Measurements from ENCODE around the gene KIF24.
A peak's percentile ranks its signal among the peaks of the same experiment; 100 is the strongest.
"Not testable (repeated sequence)": the region's sequence is repeated elsewhere in the genome, so short reads cannot be mapped to it uniquely, and the experiment has no call there.

The KIF24 gene

GRCh38 chr9:34365282-34365681 is 36.2 kb upstream of the KIF24 start:
- no peak for DNase-seq (ENCODE audit: low spot score)

GRCh38 chr9:34363619-34364351 is 34.7 kb upstream of the KIF24 start:
- DNase-seq (ENCODE audit: low spot score), result no peak

- DNase-seq (ENCODE audit: low spot score), result no peak
Observed at GRCh38 chr9:34362614-34363214, 33.6 kb upstream of the KIF24 start.

- not testable (repeated sequence) for DNase-seq (ENCODE audit: low spot score)
Observed at GRCh38 chr9:34352957-34353356, 23.9 kb upstream of the KIF24 start.

- not testable (repeated sequence) for DNase-seq (ENCODE audit: low spot score)
Observed at GRCh38 chr9:34352122-34352652, 23.1 kb upstream of the KIF24 start.

GRCh38 chr9:34349324-34349723 is 20.3 kb upstream of the KIF24 start:
- no peak for DNase-seq (ENCODE audit: low spot score)

- no peak for DNase-seq (ENCODE audit: low spot score)
Observed at GRCh38 chr9:34347800-34348158, 18.7 kb upstream of the KIF24 start.

GRCh38 chr9:34346873-34347799 is 18.1 kb upstream of the KIF24 start:
- no peak for DNase-seq (ENCODE audit: low spot score)

- no peak for DNase-seq (ENCODE audit: low spot score)
Observed at GRCh38 chr9:34343605-34344004, 14.5 kb upstream of the KIF24 start.

- no peak for DNase-seq (ENCODE audit: low spot score)
Observed at GRCh38 chr9:34343090-34343489, 14.0 kb upstream of the KIF24 start.

- DNase-seq (ENCODE audit: low spot score), result no peak
Observed at GRCh38 chr9:34341659-34342295, 12.7 kb upstream of the KIF24 start.

GRCh38 chr9:34338665-34339385 is 9.8 kb upstream of the KIF24 start:
- no peak for DNase-seq (ENCODE audit: low spot score)

- not testable (repeated sequence) for DNase-seq (ENCODE audit: low spot score)
Observed at GRCh38 chr9:34338079-34338478, 9.0 kb upstream of the KIF24 start.

- DNase-seq (ENCODE audit: low spot score), result no peak
Observed at GRCh38 chr9:34337403-34337802, 8.3 kb upstream of the KIF24 start.

GRCh38 chr9:34335376-34335775 is 6.3 kb upstream of the KIF24 start:
- DNase-seq (ENCODE audit: low spot score), result no peak

GRCh38 chr9:34334916-34335315 is 5.8 kb upstream of the KIF24 start:
- DNase-seq (ENCODE audit: low spot score), result no peak

- DNase-seq (ENCODE audit: low spot score), result no peak
Observed at GRCh38 chr9:34334337-34334824, 5.3 kb upstream of the KIF24 start.

GRCh38 chr9:34333836-34334235 is 4.8 kb upstream of the KIF24 start:
- no peak for DNase-seq (ENCODE audit: low spot score)

- peak; percentile 17 for DNase-seq (ENCODE audit: low spot score)
Observed at GRCh38 chr9:34332076-34332964, 3.3 kb upstream of the KIF24 start.

GRCh38 chr9:34331196-34331595 is 2.1 kb upstream of the KIF24 start:
- DNase-seq (ENCODE audit: low spot score), result no peak

Measured in AG08396 (cell line).